Measurements from ENCODE around the gene KLHDC9.

The KLHDC9 gene

GRCh38 chr1:161096530-161096929 lies 1.6 kb upstream of the KLHDC9 start:
- Histone ChIP-seq H3K27ac (no peak overlapping the region), H3K4me1 (no peaks in the 10 kb centered on the region), H3K9ac (no peak overlapping the region), H2AFZ (no peak overlapping the region), H3K4me3 (ENCODE audit: low read depth, low read length) (no peak overlapping the region), H3K79me2 (no peaks in the 10 kb centered on the region), H3K27me3 (ENCODE audit: control insufficient read depth, insufficient read depth, low read length) (no peaks in the 10 kb centered on the region), H3K9me3 (ENCODE audit: control insufficient read depth, low read length) (no peaks in the 10 kb centered on the region), H3K4me2 (ENCODE audit: low read length) (no peak overlapping the region), H3K36me3 (ENCODE audit: control insufficient read depth, insufficient read depth, low read length) (no peaks in the 10 kb centered on the region)
- TF ChIP-seq CTCF (IDR thresholded peaks at IDR 0.05) = no peak

- H3K9me3 ChIP-seq (ENCODE audit: control insufficient read depth, low read length) = no peaks in the 10 kb centered on the region
- H3K79me2 ChIP-seq = no peaks in the 10 kb centered on the region
- no peak overlapping the region for H3K27ac ChIP-seq
- H3K9ac ChIP-seq = no peak overlapping the region
- peak overlapping the region; percentile 65 for H3K4me3 ChIP-seq (ENCODE audit: low read depth, low read length)
- H2AFZ ChIP-seq = peak overlapping the region; percentile 83
- no peaks in the 10 kb centered on the region for H3K27me3 ChIP-seq (ENCODE audit: control insufficient read depth, insufficient read depth, low read length)
- no peak for TF ChIP-seq CTCF (IDR thresholded peaks at IDR 0.05)
- peak overlapping the region; percentile 71 for H3K4me2 ChIP-seq (ENCODE audit: low read length)
- no peaks in the 10 kb centered on the region for H3K4me1 ChIP-seq
- H3K36me3 ChIP-seq (ENCODE audit: control insufficient read depth, insufficient read depth, low read length) = no peaks in the 10 kb centered on the region
These were observed 1.1 kb downstream of the KLHDC9 start for GRCh38 chr1:161099090-161099802.

GRCh38 chr1:161100556-161100955 lies 2.4 kb downstream of the KLHDC9 start:
- no peak overlapping the region for H3K4me2 ChIP-seq (ENCODE audit: low read length)
- no peak overlapping the region for H3K27ac ChIP-seq
- H3K4me1 ChIP-seq = no peaks in the 10 kb centered on the region
- no peak overlapping the region for H3K9ac ChIP-seq
- H3K4me3 ChIP-seq (ENCODE audit: low read depth, low read length) = no peak overlapping the region
- no peaks in the 10 kb centered on the region for H3K27me3 ChIP-seq (ENCODE audit: control insufficient read depth, insufficient read depth, low read length)
- H3K79me2 ChIP-seq = no peaks in the 10 kb centered on the region
- no peak for TF ChIP-seq CTCF (IDR thresholded peaks at IDR 0.05)
- no peaks in the 10 kb centered on the region for H3K9me3 ChIP-seq (ENCODE audit: control insufficient read depth, low read length)
- no peaks in the 10 kb centered on the region for H3K36me3 ChIP-seq (ENCODE audit: control insufficient read depth, insufficient read depth, low read length)
- H2AFZ ChIP-seq = no peak overlapping the region

- H3K9me3 ChIP-seq (ENCODE audit: control insufficient read depth, low read length) = no peaks in the 10 kb centered on the region
- H3K79me2 ChIP-seq = peaks cover 7% of the 10 kb centered on the region
- no peak overlapping the region for H3K27ac ChIP-seq
- TF ChIP-seq CTCF (IDR thresholded peaks at IDR 0.05) = no peak
- H3K4me3 ChIP-seq (ENCODE audit: low read depth, low read length) = no peak overlapping the region
- no peak overlapping the region for H2AFZ ChIP-seq
- H3K4me1 ChIP-seq = no peaks in the 10 kb centered on the region
- H3K36me3 ChIP-seq (ENCODE audit: control insufficient read depth, insufficient read depth, low read length) = no peaks in the 10 kb centered on the region
- no peaks in the 10 kb centered on the region for H3K27me3 ChIP-seq (ENCODE audit: control insufficient read depth, insufficient read depth, low read length)
- H3K9ac ChIP-seq = no peak overlapping the region
- no peak overlapping the region for H3K4me2 ChIP-seq (ENCODE audit: low read length)
These were observed 8.3 kb downstream of the KLHDC9 start for GRCh38 chr1:161106431-161106830.

GRCh38 chr1:161111117-161111516 lies 13.0 kb downstream of the KLHDC9 start:
- no peak overlapping the region for H3K4me2 ChIP-seq (ENCODE audit: low read length)
- H3K9ac ChIP-seq = no peak overlapping the region
- peaks cover 19% of the 10 kb centered on the region for H3K79me2 ChIP-seq
- H3K4me3 ChIP-seq (ENCODE audit: low read depth, low read length) = no peak overlapping the region
- no peak overlapping the region for H3K27ac ChIP-seq
- no peaks in the 10 kb centered on the region for H3K4me1 ChIP-seq
- no peaks in the 10 kb centered on the region for H3K9me3 ChIP-seq (ENCODE audit: control insufficient read depth, low read length)
- H3K27me3 ChIP-seq (ENCODE audit: control insufficient read depth, insufficient read depth, low read length) = no peaks in the 10 kb centered on the region
- no peak overlapping the region for H2AFZ ChIP-seq
- no peaks in the 10 kb centered on the region for H3K36me3 ChIP-seq (ENCODE audit: control insufficient read depth, insufficient read depth, low read length)
- TF ChIP-seq CTCF (IDR thresholded peaks at IDR 0.05) = no peak
